Mesenchymal stem cell (in vitro differentiated cells and primary cell): ENCODE measurements around the gene TTBK1.

ENCODE experiments used
- DNase-seq: peaks from one replicate; pipeline ENCODE4 v3.0.0-alpha.2; 2013
- H2AFZ ChIP-seq: one replicate; pipeline ENCODE4 v1.6.1; 2013; ENCODE audit warnings: low read depth, mild to moderate bottlenecking, control low read depth, inconsistent platforms, low read length, moderate library complexity
- H2AK5ac ChIP-seq: 2 replicates; pipeline ENCODE4 v1.6.1; 2013; ENCODE audit warnings: low read length, moderate library complexity, mild to moderate bottlenecking, inconsistent platforms; ENCODE audit not compliant: severe bottlenecking
- H2BK120ac ChIP-seq: one replicate; pipeline ENCODE4 v1.6.1; 2013; ENCODE audit warnings: low read depth, mild to moderate bottlenecking, inconsistent platforms, low read length, moderate library complexity
- H2BK12ac ChIP-seq, 2 experiments: one replicate each; pipeline ENCODE4 v1.6.1; 2013; ENCODE audit warnings: inconsistent platforms in 2 of 2, low read length in 2 of 2, mild to moderate bottlenecking in 2 of 2, moderate library complexity in 2 of 2, control low read depth in 1 of 2
- H2BK15ac ChIP-seq: one replicate; pipeline ENCODE4 v1.6.1; 2013; ENCODE audit warnings: mild to moderate bottlenecking, low read depth, inconsistent platforms; ENCODE audit not compliant: poor library complexity, severe bottlenecking
- H2BK5ac ChIP-seq: 2 replicates; pipeline ENCODE4 v1.6.1; 2013; ENCODE audit warnings: low read depth, mild to moderate bottlenecking, low read length, control low read depth, inconsistent platforms; ENCODE audit not compliant: poor library complexity, severe bottlenecking
- H3K14ac ChIP-seq, 2 experiments: one replicate each; pipeline ENCODE4 v1.6.1; 2013; ENCODE audit warnings: inconsistent platforms in 2 of 2, low read length in 2 of 2, control low read depth in 1 of 2, mild to moderate bottlenecking in 1 of 2, moderate library complexity in 1 of 2
- H3K18ac ChIP-seq, 2 experiments: one replicate each; pipeline ENCODE4 v1.6.1; 2013; ENCODE audit warnings: inconsistent platforms in 2 of 2, low read length in 2 of 2, control low read depth in 1 of 2, low read depth in 1 of 2, mild to moderate bottlenecking in 1 of 2
- H3K23ac ChIP-seq, 2 experiments: one replicate each; pipeline ENCODE4 v1.6.1; 2013; ENCODE audit warnings: inconsistent platforms in 2 of 2, low read length in 2 of 2, mild to moderate bottlenecking in 2 of 2, moderate library complexity in 2 of 2, control low read depth in 1 of 2
- H3K27ac ChIP-seq: 2 replicates; pipeline ENCODE4 v1.5.1; 2013; ENCODE audit warnings: mild to moderate bottlenecking, moderate library complexity, low read length, control low read depth, inconsistent platforms; ENCODE audit not compliant: poor library complexity, severe bottlenecking
- H3K27me3 ChIP-seq, 2 experiments: 2 replicates each; pipeline versions ENCODE4 v1.6.1 to v1.7.0; 2013; ENCODE audit warnings: low read length in 2 of 2, mild to moderate bottlenecking in 2 of 2, moderate library complexity in 2 of 2, control low read depth in 1 of 2, inconsistent platforms in 1 of 2; ENCODE audit not compliant: control insufficient read depth in 1 of 2, insufficient read depth in 1 of 2
- H3K36me3 ChIP-seq, 2 experiments: 2 replicates each; pipeline versions ENCODE4 v1.6.1 to v1.7.0; 2013; ENCODE audit warnings: low read length in 2 of 2, control low read depth in 1 of 2, inconsistent platforms in 1 of 2, low read depth in 1 of 2, mild to moderate bottlenecking in 1 of 2; ENCODE audit not compliant: insufficient read depth in 2 of 2, control insufficient read depth in 1 of 2
- H3K4ac ChIP-seq, 2 experiments: one replicate each; pipeline ENCODE4 v1.6.1; 2013; ENCODE audit warnings: inconsistent platforms in 2 of 2, low read length in 2 of 2, mild to moderate bottlenecking in 2 of 2, moderate library complexity in 2 of 2, control low read depth in 1 of 2, low read depth in 1 of 2
- H3K4me1 ChIP-seq: 2 replicates; pipeline ENCODE4 v1.6.1; 2013; ENCODE audit warnings: low read depth, low read length, control low read depth; ENCODE audit not compliant: control insufficient read depth, insufficient read depth
- H3K4me2 ChIP-seq: 2 replicates; pipeline ENCODE4 v1.6.1; 2013; ENCODE audit warnings: low read length, mild to moderate bottlenecking, inconsistent platforms; ENCODE audit not compliant: poor library complexity, severe bottlenecking
- H3K4me3 ChIP-seq, 2 experiments: 2 replicates each; pipeline versions ENCODE4 v1.5.1 to v1.7.0; 2013; ENCODE audit warnings: low read length in 2 of 2, mild to moderate bottlenecking in 2 of 2, control low read depth in 1 of 2, low read depth in 1 of 2; ENCODE audit not compliant: insufficient read depth in 1 of 2
- H3K79me1 ChIP-seq: replicated peaks from 2 replicates; pipeline ENCODE4 v1.6.1; 2013; ENCODE audit warnings: mild to moderate bottlenecking, control low read depth, low read length, inconsistent platforms; ENCODE audit not compliant: poor library complexity, severe bottlenecking
- H3K9ac ChIP-seq: 2 replicates; pipeline ENCODE4 v1.7.0; 2013; ENCODE audit warnings: mild to moderate bottlenecking, low read length, moderate library complexity
- H3K9me3 ChIP-seq: 2 replicates; pipeline ENCODE4 v1.7.0; 2013; ENCODE audit warnings: mild to moderate bottlenecking, low read length; ENCODE audit not compliant: control insufficient read depth
- H4K8ac ChIP-seq: one replicate; pipeline ENCODE4 v1.6.1; 2013; ENCODE audit warnings: inconsistent platforms, mild to moderate bottlenecking, low read length, moderate library complexity
- H4K91ac ChIP-seq: one replicate; pipeline ENCODE4 v1.6.1; 2013; ENCODE audit warnings: mild to moderate bottlenecking, low read length, inconsistent platforms
- WGBS: methylation state at CpG from one replicate; pipeline ENCODE4 v1.1.7; 2013; ENCODE audit warnings: mixed read lengths; 5-methylcytosine and 5-hydroxymethylcytosine counted together

The TTBK1 gene

GRCh38 chr6:43296780-43297497 lies 53.7 kb downstream of the TTBK1 start:
- Histone ChIP-seq H3K14ac (no peak overlapping the region), H2AK5ac (no peak overlapping the region), H4K8ac (no peak overlapping the region), H2BK15ac (no peak overlapping the region), H3K27me3 (peaks cover 58 to 65% of the 10 kb centered on the region in 2 experiments), H2BK12ac (no peak overlapping the region), H3K27ac (no peak overlapping the region), H3K4me2 (no peak overlapping the region), H3K36me3 (no peaks in the 10 kb centered on the region), H3K4ac (no peak overlapping the region), H3K79me1 (no peaks in the 10 kb centered on the region), H2AFZ (no peak overlapping the region), H2BK120ac (no peak overlapping the region), H3K23ac (no peak overlapping the region), H3K18ac (no peak overlapping the region), H3K9me3 (no peaks in the 10 kb centered on the region), H3K9ac (no peak overlapping the region), H3K4me3 (no peak overlapping the region), H3K4me1 (no peaks in the 10 kb centered on the region), H2BK5ac (no peak overlapping the region), H4K91ac (no peak overlapping the region)
- DNase-seq = no peak
- 76% methylated on average over 5 of the region's 5 CpGs for WGBS

GRCh38 chr6:43297644-43298564 lies 54.6 kb downstream of the TTBK1 start, which contains the start of gene SLC22A7:
Gene SLC22A7 (plus strand): TSS chr6:43298260. CDS start chr6:43298359, 99 bp downstream.
- H2BK15ac ChIP-seq = no peak within 1 kb of the TSS

GRCh38 chr6:43298565-43299337 lies 55.5 kb downstream of the TTBK1 start:
- no peaks in the 10 kb centered on the region for H3K4me1 ChIP-seq
- H2BK5ac ChIP-seq = no peak overlapping the region
- no peaks in the 10 kb centered on the region for H3K79me1 ChIP-seq
- no peaks in the 10 kb centered on the region for H3K9me3 ChIP-seq
- H3K27ac ChIP-seq = no peak overlapping the region
- no peak overlapping the region for H4K8ac ChIP-seq
- no peak overlapping the region for H2BK15ac ChIP-seq
- H3K23ac ChIP-seq = no peak overlapping the region
- no peak overlapping the region for H2BK120ac ChIP-seq
- no peak for DNase-seq
- H3K14ac ChIP-seq = no peak overlapping the region
- H3K4ac ChIP-seq = no peak overlapping the region
- no peaks in the 10 kb centered on the region for H3K36me3 ChIP-seq
- WGBS = 63% methylated on average over 12 of the region's 12 CpGs
- no peak overlapping the region for H4K91ac ChIP-seq
- no peak overlapping the region for H2BK12ac ChIP-seq
- no peak overlapping the region for H3K4me3 ChIP-seq
- H3K4me2 ChIP-seq = no peak overlapping the region
- H3K9ac ChIP-seq = no peak overlapping the region
- peaks cover 61% of the 10 kb centered on the region in 2 experiments for H3K27me3 ChIP-seq
- H2AFZ ChIP-seq = no peak overlapping the region
- H2AK5ac ChIP-seq = no peak overlapping the region
- H3K18ac ChIP-seq = no peak overlapping the region

More at GRCh38 chr6:43297644-43298564, 54.6 kb downstream of the TTBK1 start, which contains the start of gene SLC22A7:
- H3K27me3 ChIP-seq = peaks cover 61 to 67% of the 10 kb centered on the region in 2 experiments
- H3K36me3 ChIP-seq = no peaks in the 10 kb centered on the region
- H2AFZ ChIP-seq = no peak within 1 kb of the TSS
- no peak within 1 kb of the TSS for H4K91ac ChIP-seq
- no peak within 1 kb of the TSS for H3K9ac ChIP-seq
- no peak within 1 kb of the TSS for H3K4me3 ChIP-seq
- WGBS = 85% methylated on average over 10 of the region's 10 CpGs
- H2BK12ac ChIP-seq = no peak within 1 kb of the TSS
- no peak within 1 kb of the TSS for H2BK120ac ChIP-seq
- H2AK5ac ChIP-seq = no peak within 1 kb of the TSS
- no peaks in the 10 kb centered on the region for H3K4me1 ChIP-seq
- no peak within 1 kb of the TSS for H3K4ac ChIP-seq
- H2BK5ac ChIP-seq = no peak within 1 kb of the TSS
- H3K18ac ChIP-seq = no peak within 1 kb of the TSS
- DNase-seq = no peak
- H4K8ac ChIP-seq = no peak within 1 kb of the TSS
- no peak within 1 kb of the TSS for H3K4me2 ChIP-seq
- no peak within 1 kb of the TSS for H3K23ac ChIP-seq
- H3K27ac ChIP-seq = no peak within 1 kb of the TSS
- no peaks in the 10 kb centered on the region for H3K79me1 ChIP-seq
- H3K14ac ChIP-seq = no peak within 1 kb of the TSS
- H3K9me3 ChIP-seq = no peaks in the 10 kb centered on the region
